Panc1 (cell line): Measurements from ENCODE around the gene LILRB3. TPM values are rescaled to one million over a fixed set of nuclear protein-coding genes. Genes with fewer than 3 reads are reported as not detected.
A peak's percentile ranks its signal among the peaks of the same experiment; 100 is the strongest.
"Not testable (repeated sequence)": the region's sequence is repeated elsewhere in the genome, so short reads cannot be mapped to it uniquely, and the experiment has no call there.

ENCODE experiments used
- ATAC-seq: fragments of 200-7000 bp; cut with Tn5 transposase; 2 replicates; pipeline ENCODE4 v1.9.1; 2020; ENCODE audit warnings: mild to moderate bottlenecking, moderate library complexity
- BruUV-seq: library from RNA; stranded (reverse); fragments of 400-500 nt; replicated peaks from 2 replicates; lab custom pipeline; 2021; lab: Mats Ljungman, UMichigan
- CTCF ChIA-PET: fragments of 300-600 bp; sonication (Branson Sonifier 250); formaldehyde crosslinking; loops from one replicate; lab custom pipeline; 2022; ENCODE audit warnings: antibody characterized with exemption; lab: Charles Lee
- POLR2A ChIA-PET: fragments of 300-600 bp; sonication (Branson Sonifier 250); formaldehyde crosslinking; loops from one replicate; lab custom pipeline; 2022; ENCODE audit warnings: antibody characterized with exemption; lab: Charles Lee
- DNase-seq: peaks from one replicate; pipeline ENCODE4 v3.0.0-alpha.2; 2010; ENCODE audit warnings: low read depth, low spot score
- H3K27ac ChIP-seq: 2 replicates; pipeline ENCODE4 v1.5.1; 2011; ENCODE audit warnings: mild to moderate bottlenecking, low read length, inconsistent platforms
- H3K27me3 ChIP-seq: fragments of 200-500 bp; sonication (Bioruptor generic); 2 replicates; pipeline ENCODE4 v1.6.0; 2014; ENCODE audit warnings: low read length, inconsistent platforms; ENCODE audit not compliant: control insufficient read depth, insufficient read depth
- H3K36me3 ChIP-seq: fragments of 200-500 bp; sonication (Bioruptor generic); 2 replicates; pipeline ENCODE4 v1.5.1; 2014; ENCODE audit warnings: inconsistent platforms, mild to moderate bottlenecking, low read length, moderate library complexity; ENCODE audit not compliant: control insufficient read depth, insufficient read depth
- H3K4me1 ChIP-seq: 2 replicates; pipeline ENCODE4 v1.5.1; 2011; ENCODE audit warnings: inconsistent platforms, mild to moderate bottlenecking, low read length, moderate library complexity; ENCODE audit not compliant: control insufficient read depth, insufficient read depth
- H3K4me3 ChIP-seq, 2 experiments: 2 replicates each; pipeline ENCODE4 v1.5.1; 2011 to 2012; ENCODE audit warnings: low read depth in 2 of 2, low read length in 2 of 2, mild to moderate bottlenecking in 2 of 2, inconsistent platforms in 1 of 2, moderate library complexity in 1 of 2
- H3K9me3 ChIP-seq: fragments of 200-500 bp; sonication (Bioruptor generic); 2 replicates; pipeline ENCODE4 v1.5.1; 2014; ENCODE audit warnings: low read depth, mild to moderate bottlenecking, inconsistent platforms, low read length, moderate library complexity; ENCODE audit not compliant: control insufficient read depth, insufficient read depth
- POLR2AphosphoS5 ChIP-seq: IDR thresholded peaks from 2 replicates; pipeline ENCODE4 v1.6.1; 2012; ENCODE audit warnings: mild to moderate bottlenecking, low read depth, low read length, moderate library complexity
- SIN3A ChIP-seq: IDR thresholded peaks from 2 replicates; pipeline ENCODE4 v1.6.1; 2012; ENCODE audit warnings: low read depth, mild to moderate bottlenecking, low read length, moderate library complexity, borderline replicate concordance; ENCODE audit not compliant: insufficient read depth
- TCF7L2 ChIP-seq: IDR thresholded peaks from 2 replicates; pipeline ENCODE4 v1.6.1; 2011; ENCODE audit warnings: mild to moderate bottlenecking, low read depth, low read length, inconsistent platforms
- in situ Hi-C: cut with HindIII; loops from 2 replicates; pipeline ENCODE4 v1.10.0; 2016; ENCODE audit warnings: low sequenced_read_pairs, low pct_unique_long_range_greater_than_20kb
- intact Hi-C: fragments of 100-400 bp; cut with micrococcal nuclease; formaldehyde crosslinking; loops from one replicate; pipeline ENCODE4 v1.10.0; 2022; ENCODE audit not compliant: unreplicated experiment
- total RNA-seq: library from RNA; stranded (reverse); gene quantifications from one replicate; pipeline ENCODE4 v1.2.1, GENCODE V29; 2021; ENCODE audit not compliant: unreplicated experiment
- TF ChIP-seq, protein P1 (sequence below): fragments of 450-650 bp; IDR thresholded peaks from 2 replicates; pipeline ENCODE4 v1.5.1; 2017; ENCODE audit warnings: mild to moderate bottlenecking
- TF ChIP-seq, protein P2 (sequence below), 2 experiments: IDR thresholded peaks; 2 replicates each; pipeline ENCODE4 v1.6.1; 2011 to 2012; ENCODE audit warnings: low read depth in 2 of 2, control low read depth in 1 of 2, low read length in 1 of 2, mild to moderate bottlenecking in 1 of 2, moderate library complexity in 1 of 2; ENCODE audit not compliant: insufficient read depth in 1 of 2

LILRB3 gene
- total RNA-seq, 1 experiment from 2014 or later: 0.18 TPM

DNA sequence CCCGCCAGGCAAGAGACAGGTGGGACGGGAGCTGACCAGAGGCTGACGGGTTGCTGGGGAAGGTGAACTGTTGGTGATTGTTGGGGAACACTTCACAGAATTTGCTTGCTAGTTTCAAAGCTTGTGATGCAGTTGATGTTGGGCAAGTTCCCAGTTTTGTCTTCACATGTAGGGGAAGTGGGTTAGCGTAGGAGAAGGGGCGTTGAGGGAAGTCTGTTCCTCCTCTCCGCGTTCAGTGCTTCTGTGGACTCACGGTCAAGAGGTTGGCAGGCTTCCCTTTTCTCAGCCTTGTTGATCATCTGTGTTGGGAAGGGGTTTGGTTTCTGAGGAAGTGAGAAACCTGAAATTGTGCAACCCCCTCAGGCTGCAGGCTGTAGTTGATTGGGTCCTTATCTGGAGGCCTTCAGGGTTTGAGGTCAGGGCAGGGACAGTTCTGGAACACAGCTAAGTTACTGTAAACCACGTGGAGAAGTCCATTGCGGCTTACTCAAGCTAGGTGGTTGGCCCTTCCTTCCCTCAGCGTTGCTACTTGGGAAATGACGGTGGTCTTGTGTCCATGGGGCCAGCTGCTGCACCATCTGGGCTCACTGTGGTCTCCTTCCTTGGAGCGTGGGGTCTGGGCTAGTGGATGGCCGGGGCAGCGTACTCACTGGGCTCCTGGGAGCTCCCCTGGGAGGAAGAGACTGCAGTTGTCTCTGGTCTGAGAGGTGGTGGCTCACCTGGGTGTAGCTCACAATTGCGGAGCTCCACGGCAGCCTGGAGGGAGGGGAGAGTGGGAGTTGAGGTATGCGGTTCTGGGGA lies 14.6 kb downstream of the LILRB3 start:
- Histone ChIP-seq H3K9me3 (no peaks in the 10 kb centered on the region), H3K36me3 (peaks cover 24% of the 10 kb centered on the region), H3K4me1 (peaks cover 77% of the 10 kb centered on the region), H3K27ac (peak overlapping the region; percentile 23), H3K4me3 (no peak overlapping the region), H3K27me3 (no peaks in the 10 kb centered on the region)
- ChIA-PET CTCF (no interaction called here), POLR2A (interaction anchor here (0.5 kb wide), 1 partner anchor 1952 kb away, joined by 13 read pairs; no protein-coding TSS in a partner anchor)
- intact Hi-C loops: no loop called here
- TF ChIP-seq SIN3A (0 out of 2 replicates have a peak, but pooled peaks have one; percentile 51), POLR2AphosphoS5 (peak; percentile 84), TCF7L2 (no peak)
- TF ChIP-seq, protein P1, sequence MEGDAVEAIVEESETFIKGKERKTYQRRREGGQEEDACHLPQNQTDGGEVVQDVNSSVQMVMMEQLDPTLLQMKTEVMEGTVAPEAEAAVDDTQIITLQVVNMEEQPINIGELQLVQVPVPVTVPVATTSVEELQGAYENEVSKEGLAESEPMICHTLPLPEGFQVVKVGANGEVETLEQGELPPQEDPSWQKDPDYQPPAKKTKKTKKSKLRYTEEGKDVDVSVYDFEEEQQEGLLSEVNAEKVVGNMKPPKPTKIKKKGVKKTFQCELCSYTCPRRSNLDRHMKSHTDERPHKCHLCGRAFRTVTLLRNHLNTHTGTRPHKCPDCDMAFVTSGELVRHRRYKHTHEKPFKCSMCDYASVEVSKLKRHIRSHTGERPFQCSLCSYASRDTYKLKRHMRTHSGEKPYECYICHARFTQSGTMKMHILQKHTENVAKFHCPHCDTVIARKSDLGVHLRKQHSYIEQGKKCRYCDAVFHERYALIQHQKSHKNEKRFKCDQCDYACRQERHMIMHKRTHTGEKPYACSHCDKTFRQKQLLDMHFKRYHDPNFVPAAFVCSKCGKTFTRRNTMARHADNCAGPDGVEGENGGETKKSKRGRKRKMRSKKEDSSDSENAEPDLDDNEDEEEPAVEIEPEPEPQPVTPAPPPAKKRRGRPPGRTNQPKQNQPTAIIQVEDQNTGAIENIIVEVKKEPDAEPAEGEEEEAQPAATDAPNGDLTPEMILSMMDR: no peak
- ATAC-seq: peak; percentile 29
- in situ Hi-C loops: no loop called here
- BruUV-seq: no TSS peak
- DNase-seq: no peak

DNA sequence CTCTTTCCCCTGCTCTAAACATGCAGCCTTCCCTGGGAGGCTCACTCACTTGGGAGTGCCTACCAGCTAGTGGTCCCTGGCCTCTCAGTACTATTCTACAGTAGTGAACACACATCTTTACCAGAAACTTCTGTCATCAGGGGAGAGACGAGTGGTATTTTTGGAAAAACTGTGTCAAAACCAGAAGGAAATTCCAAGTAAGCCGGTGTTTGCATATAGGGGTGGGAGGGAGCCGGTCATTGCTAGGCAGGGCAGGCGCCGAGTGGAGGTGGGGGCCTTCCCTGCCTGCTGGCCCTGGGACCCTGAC lies 15.2 kb downstream of the LILRB3 start:
- ChIA-PET POLR2A (no interaction called here), CTCF (no interaction called here)
- ATAC-seq (no peak), DNase-seq (no peak)
- Histone ChIP-seq H3K4me1 (peaks cover 83% of the 10 kb centered on the region), H3K27ac (peak overlapping the region; percentile 23; the same call in 1 of the 2 replicates), H3K9me3 (no peaks in the 10 kb centered on the region), H3K4me3 (no peak overlapping the region), H3K36me3 (peaks cover 29% of the 10 kb centered on the region), H3K27me3 (no peaks in the 10 kb centered on the region)
- BruUV-seq: no TSS peak
- intact Hi-C loops (no loop called here), in situ Hi-C loops (no loop called here)
- no peak for TF ChIP-seq SIN3A
- TF ChIP-seq, protein P1: no peak
- TF ChIP-seq, protein P2, sequence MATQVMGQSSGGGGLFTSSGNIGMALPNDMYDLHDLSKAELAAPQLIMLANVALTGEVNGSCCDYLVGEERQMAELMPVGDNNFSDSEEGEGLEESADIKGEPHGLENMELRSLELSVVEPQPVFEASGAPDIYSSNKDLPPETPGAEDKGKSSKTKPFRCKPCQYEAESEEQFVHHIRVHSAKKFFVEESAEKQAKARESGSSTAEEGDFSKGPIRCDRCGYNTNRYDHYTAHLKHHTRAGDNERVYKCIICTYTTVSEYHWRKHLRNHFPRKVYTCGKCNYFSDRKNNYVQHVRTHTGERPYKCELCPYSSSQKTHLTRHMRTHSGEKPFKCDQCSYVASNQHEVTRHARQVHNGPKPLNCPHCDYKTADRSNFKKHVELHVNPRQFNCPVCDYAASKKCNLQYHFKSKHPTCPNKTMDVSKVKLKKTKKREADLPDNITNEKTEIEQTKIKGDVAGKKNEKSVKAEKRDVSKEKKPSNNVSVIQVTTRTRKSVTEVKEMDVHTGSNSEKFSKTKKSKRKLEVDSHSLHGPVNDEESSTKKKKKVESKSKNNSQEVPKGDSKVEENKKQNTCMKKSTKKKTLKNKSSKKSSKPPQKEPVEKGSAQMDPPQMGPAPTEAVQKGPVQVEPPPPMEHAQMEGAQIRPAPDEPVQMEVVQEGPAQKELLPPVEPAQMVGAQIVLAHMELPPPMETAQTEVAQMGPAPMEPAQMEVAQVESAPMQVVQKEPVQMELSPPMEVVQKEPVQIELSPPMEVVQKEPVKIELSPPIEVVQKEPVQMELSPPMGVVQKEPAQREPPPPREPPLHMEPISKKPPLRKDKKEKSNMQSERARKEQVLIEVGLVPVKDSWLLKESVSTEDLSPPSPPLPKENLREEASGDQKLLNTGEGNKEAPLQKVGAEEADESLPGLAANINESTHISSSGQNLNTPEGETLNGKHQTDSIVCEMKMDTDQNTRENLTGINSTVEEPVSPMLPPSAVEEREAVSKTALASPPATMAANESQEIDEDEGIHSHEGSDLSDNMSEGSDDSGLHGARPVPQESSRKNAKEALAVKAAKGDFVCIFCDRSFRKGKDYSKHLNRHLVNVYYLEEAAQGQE (IDR thresholded peaks at IDR 0.05; ENCODE audit: insufficient read depth in 1 of 2, low read depth in 2 of 2, low read length in 1 of 2): no peak
- TF ChIP-seq TCF7L2: no peak
- no peak for TF ChIP-seq POLR2AphosphoS5

DNA sequence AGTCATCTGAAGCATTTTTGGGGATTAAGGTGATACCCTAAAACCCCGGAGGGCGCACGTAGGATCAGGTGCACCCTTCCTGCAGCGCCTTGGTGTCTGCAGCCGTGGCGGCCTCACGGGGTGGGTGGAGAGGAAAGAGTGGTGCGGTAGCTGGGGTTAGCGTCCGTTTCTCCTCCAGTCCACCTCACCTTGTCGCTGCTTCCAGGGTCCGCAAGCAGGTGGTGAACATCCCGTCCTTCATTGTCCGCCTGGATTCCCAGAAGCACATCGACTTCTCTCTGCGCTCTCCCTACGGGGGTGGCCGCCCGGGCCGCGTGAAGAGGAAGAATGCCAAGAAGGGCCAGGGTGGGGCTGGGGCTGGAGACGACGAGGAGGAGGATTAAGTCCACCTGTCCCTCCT lies 15.6 kb downstream of the LILRB3 start:
- in situ Hi-C loops, DNase-seq, CTCF ChIA-PET, H3K27ac ChIP-seq, POLR2A ChIA-PET, ATAC-seq, H3K9me3 ChIP-seq, BruUV-seq, intact Hi-C loops, H3K4me3 ChIP-seq, H3K27me3 ChIP-seq: not testable (repeated sequence)
- H3K36me3 ChIP-seq: peaks cover 34% of the 10 kb centered on the region
- peaks cover 87% of the 10 kb centered on the region for H3K4me1 ChIP-seq
